HepG2 (cell line): ENCODE data around the gene OTX1. TPM values are rescaled to one million over a fixed set of nuclear protein-coding genes. Genes with fewer than 3 reads are reported as not detected.

Experiments used
- ARID5B ChIP-seq: IDR thresholded peaks from 2 replicates; pipeline ENCODE4 v1.4.0; 2020; ENCODE audit warnings: mild to moderate bottlenecking, missing genetic modification reagents
- ARNT2 ChIP-seq: sonication (generic); formaldehyde crosslinking; IDR thresholded peaks from 2 replicates; pipeline ENCODE4 v1.8.0; 2022; ENCODE audit warnings: mild to moderate bottlenecking, low read depth, missing genetic modification reagents, moderate library complexity
- CHCHD3 ChIP-seq: sonication (generic); formaldehyde crosslinking; IDR thresholded peaks from 2 replicates; pipeline ENCODE4 v1.8.0; 2022; ENCODE audit warnings: mild to moderate bottlenecking, missing genetic modification reagents, moderate library complexity
- E2F1 ChIP-seq: sonication (generic); formaldehyde crosslinking; IDR thresholded peaks from 2 replicates; pipeline ENCODE4 v1.5.0; 2020; ENCODE audit warnings: missing genetic modification reagents
- GABPB1 ChIP-seq: IDR thresholded peaks from 2 replicates; pipeline ENCODE4 v1.6.1; 2016; ENCODE audit warnings: mild to moderate bottlenecking, missing genetic modification reagents, moderate library complexity, missing compliant biosample characterization
- GPBP1L1 ChIP-seq: sonication (generic); formaldehyde crosslinking; IDR thresholded peaks from 2 replicates; pipeline ENCODE4 v1.5.0; 2020; ENCODE audit warnings: mild to moderate bottlenecking, missing genetic modification reagents
- HBP1 ChIP-seq: IDR thresholded peaks from 2 replicates; pipeline ENCODE4 v1.6.1; 2016; ENCODE audit warnings: low read depth, control low read depth
- HNRNPL ChIP-seq: fragments of 200-400 bp; formaldehyde crosslinking; IDR thresholded peaks from 2 replicates; pipeline ENCODE4 v1.6.1; 2017; ENCODE audit warnings: mild to moderate bottlenecking, low read depth, low read length
- LBX2 ChIP-seq: sonication (generic); formaldehyde crosslinking; IDR thresholded peaks from 2 replicates; pipeline ENCODE4 v1.5.0; 2020; ENCODE audit warnings: missing genetic modification reagents, mild to moderate bottlenecking, borderline replicate concordance
- MLLT10 ChIP-seq: sonication (generic); formaldehyde crosslinking; IDR thresholded peaks from 2 replicates; pipeline ENCODE4 v1.4.0; 2020; ENCODE audit warnings: missing genetic modification reagents
- NR1H2 ChIP-seq: sonication (generic); formaldehyde crosslinking; IDR thresholded peaks from 2 replicates; pipeline ENCODE4 v1.8.1; 2022; ENCODE audit warnings: low read depth, missing genetic modification reagents, borderline replicate concordance
- NR2F2 ChIP-seq: IDR thresholded peaks from 2 replicates; pipeline ENCODE4 v1.6.1; 2012; ENCODE audit warnings: low read depth, inconsistent platforms, borderline replicate concordance
- SPEN ChIP-seq: sonication (generic); formaldehyde crosslinking; IDR thresholded peaks from 2 replicates; pipeline ENCODE4 v1.5.1; 2020; ENCODE audit warnings: low read depth, mild to moderate bottlenecking, missing genetic modification reagents
- TCF7 ChIP-seq: sonication (generic); IDR thresholded peaks from 2 replicates; pipeline ENCODE4 v1.6.1; 2016; ENCODE audit warnings: antibody characterized with exemption, low read depth
- TEAD3 ChIP-seq: optimal IDR thresholded peaks from 2 replicates; pipeline ENCODE3; 2016; ENCODE audit warnings: borderline replicate concordance
- TMF1 ChIP-seq: sonication (generic); formaldehyde crosslinking; IDR thresholded peaks from 2 replicates; pipeline ENCODE4 v1.8.1; 2022; ENCODE audit warnings: low read depth, missing genetic modification reagents
- XRCC5 ChIP-seq: fragments of 200-400 bp; formaldehyde crosslinking; optimal IDR thresholded peaks from 2 replicates; pipeline ENCODE3; 2017; ENCODE audit warnings: mild to moderate bottlenecking, low read length
- ZFP36 ChIP-seq: fragments of 150-350 bp; IDR thresholded peaks from 2 replicates; pipeline ENCODE4 v1.6.1; 2018; ENCODE audit warnings: borderline replicate concordance, low read length, low read depth; ENCODE audit not compliant: partially characterized antibody
- ZNF296 ChIP-seq: sonication (generic); formaldehyde crosslinking; conservative IDR thresholded peaks from 2 replicates; pipeline ENCODE4 v1.5.0; 2020; ENCODE audit warnings: mild to moderate bottlenecking, missing genetic modification reagents
- ZNF441 ChIP-seq: sonication (generic); formaldehyde crosslinking; IDR thresholded peaks from 2 replicates; pipeline ENCODE4 v1.7.0; 2021; ENCODE audit warnings: missing genetic modification reagents, borderline replicate concordance
- polyA plus RNA-seq, 8 experiments: library from polyadenylated mRNA; depleted of rRNA in 3 of 8; stranded (reverse) in 7 of 8; unstranded in 1 of 8; fragments of >200 nt; fragmentation: Illumina TruSeq in 4 of 8; extraction: Trizol in 4 of 8; gene quantifications; 2 replicates each; pipeline versions ENCODE4 v1.2.1 to v1.2.3, GENCODE V29; 2011 to 2016; ENCODE audit warnings: low read depth in 4 of 8, missing spikeins in 1 of 8, mixed read lengths in 1 of 8; ENCODE audit not compliant: insufficient read depth in 1 of 8
- total RNA-seq, 5 experiments: library from RNA; depleted of rRNA; stranded (reverse); fragments of >200 nt; fragmentation: Illumina TruSeq; extraction: Trizol; gene quantifications; 2 replicates each; pipeline ENCODE4 v1.2.3, GENCODE V29; 2016; ENCODE audit warnings: low read depth in 1 of 5
- TF ChIP-seq, protein P1 (sequence below): sonication (generic); formaldehyde crosslinking; IDR thresholded peaks from 2 replicates; pipeline ENCODE4 v1.4.0; 2020; ENCODE audit warnings: missing genetic modification reagents

OTX1 gene
- total and polyA plus RNA-seq, 2 of the 13 experiments (the other 11 are each of a cell fraction or from before 2014, with no cell fraction given) = 1.0 to 5.0 TPM

DNA sequence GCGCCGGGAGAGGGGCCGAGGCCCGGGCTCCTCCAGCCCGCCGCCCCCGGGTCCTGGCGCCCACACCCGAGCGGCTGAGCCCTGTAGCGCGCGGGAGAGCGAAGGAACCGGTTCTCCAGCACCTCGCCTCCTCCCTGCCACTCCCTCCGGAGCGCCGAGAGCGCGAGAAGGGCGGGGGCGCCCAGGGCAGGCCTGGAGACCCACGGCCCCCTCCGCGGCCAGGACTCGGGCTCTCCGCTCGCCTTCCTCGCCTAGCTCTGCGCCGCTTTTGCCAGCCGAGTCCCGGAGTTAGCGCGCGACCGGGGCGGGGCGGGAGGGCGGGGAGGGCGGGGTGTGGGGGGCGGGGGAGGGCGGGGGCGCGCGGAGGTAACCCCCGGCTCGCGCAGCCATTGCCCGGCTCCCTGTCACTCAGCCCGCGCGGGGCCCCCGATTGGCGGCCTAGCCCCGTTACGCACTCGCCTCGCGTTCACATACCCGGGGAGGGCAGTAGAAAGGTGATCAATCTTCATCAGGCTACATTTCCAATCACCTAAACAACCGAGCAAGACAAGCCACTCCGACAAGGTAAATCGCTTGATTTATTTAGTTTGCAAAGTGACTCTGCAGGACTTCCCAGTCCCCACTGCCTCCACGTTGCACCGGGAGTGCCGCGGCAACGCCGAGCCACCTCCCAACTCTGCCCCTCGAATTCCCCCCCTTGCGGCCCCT, at the start of gene OTX1 (continued):
- TF ChIP-seq HNRNPL (0 out of 2 replicates have a peak, but pooled peaks have one; percentile 44), HBP1 (CRISPR knock-in tag) (no peak; the same call in 1 of the 2 replicates), ZFP36 (no peak), XRCC5 (no peak), ZNF296 (CRISPR knock-in tag) (no peak), SPEN (peak; percentile 35; the same call in 1 of the 2 replicates), NR1H2 (CRISPR knock-in tag) (0 out of 2 replicates have a peak, but pooled peaks have one; percentile 67), NR2F2 (0 out of 2 replicates have a peak, but pooled peaks have one; percentile 49), TCF7 (no peak), TMF1 (peak; percentile 93), TEAD3 (peak; percentile 77), MLLT10 (CRISPR knock-in tag) (no peak), E2F1 (no peak), ARNT2 (CRISPR knock-in tag) (peak; percentile 49), GABPB1 (CRISPR knock-in tag) (peak; percentile 73; the same call in 1 of the 2 replicates), GPBP1L1 (CRISPR knock-in tag) (no peak), LBX2 (CRISPR knock-in tag) (peak; percentile 60; the same call in 1 of the 2 replicates), ARID5B (CRISPR knock-in tag) (peak; percentile 50), ZNF441 (CRISPR knock-in tag) (peak; percentile 80; the same call in 1 of the 2 replicates), CHCHD3 (no peak)
- TF ChIP-seq, protein P1, sequence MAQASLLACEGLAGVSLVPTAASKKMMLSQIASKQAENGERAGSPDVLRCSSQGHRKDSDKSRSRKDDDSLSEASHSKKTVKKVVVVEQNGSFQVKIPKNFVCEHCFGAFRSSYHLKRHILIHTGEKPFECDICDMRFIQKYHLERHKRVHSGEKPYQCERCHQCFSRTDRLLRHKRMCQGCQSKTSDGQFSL = peak; percentile 76; the same call in 1 of the 2 replicates
